Neuronal stem cell (in vitro differentiated cells): Measurements from ENCODE around the gene CLBA1.

Experiments used
- DNase-seq: peaks from one replicate; pipeline ENCODE4 v3.0.0-alpha.2; 2013; ENCODE audit warnings: low spot score
- H2AFZ ChIP-seq: one replicate; pipeline ENCODE4 v1.6.1; 2013; ENCODE audit warnings: mild to moderate bottlenecking, low read length, inconsistent platforms
- H2AK5ac ChIP-seq: 2 replicates; pipeline ENCODE4 v1.6.1; 2013; ENCODE audit warnings: low read depth, mild to moderate bottlenecking, inconsistent platforms, low read length, moderate library complexity, mixed read lengths
- H2BK120ac ChIP-seq: 2 replicates; pipeline ENCODE4 v1.6.1; 2013; ENCODE audit warnings: low read depth, mild to moderate bottlenecking, inconsistent platforms, low read length, moderate library complexity, mixed read lengths
- H2BK12ac ChIP-seq: one replicate; pipeline ENCODE4 v1.6.1; 2013; ENCODE audit warnings: low read length, inconsistent platforms
- H2BK15ac ChIP-seq: 2 replicates; pipeline ENCODE4 v1.6.1; 2013; ENCODE audit warnings: mild to moderate bottlenecking, low read length, inconsistent platforms, mixed read lengths
- H2BK5ac ChIP-seq: one replicate; pipeline ENCODE4 v1.6.1; 2013; ENCODE audit warnings: inconsistent platforms, mild to moderate bottlenecking, low read length, moderate library complexity
- H3K14ac ChIP-seq: one replicate; pipeline ENCODE4 v1.6.1; 2013; ENCODE audit warnings: low read length, inconsistent platforms
- H3K18ac ChIP-seq: 2 replicates; pipeline ENCODE4 v1.6.1; 2013; ENCODE audit warnings: low read length, inconsistent platforms
- H3K23ac ChIP-seq: 2 replicates; pipeline ENCODE4 v1.6.1; 2013; ENCODE audit warnings: low read depth, mild to moderate bottlenecking, mixed read lengths, low read length, inconsistent platforms; ENCODE audit not compliant: poor library complexity
- H3K27ac ChIP-seq: replicated peaks from 3 replicates; pipeline ENCODE4 v1.5.1; 2013; ENCODE audit warnings: low read length, inconsistent platforms
- H3K27me3 ChIP-seq, 3 experiments: 2 replicates each; pipeline ENCODE4 v1.6.1; 2013; ENCODE audit warnings: low read length in 3 of 3, mild to moderate bottlenecking in 2 of 3, inconsistent platforms in 1 of 3, low read depth in 1 of 3, mixed read lengths in 1 of 3, moderate library complexity in 1 of 3; ENCODE audit not compliant: control insufficient read depth in 3 of 3, insufficient read depth in 3 of 3
- H3K36me3 ChIP-seq, 2 donors: replicated peaks in 1 of 2; 2 replicates each; pipeline ENCODE4 v1.6.1; 2013; ENCODE audit warnings: low read length in 2 of 2; ENCODE audit not compliant: control insufficient read depth in 2 of 2, insufficient read depth in 2 of 2
- H3K4ac ChIP-seq: 2 replicates; pipeline ENCODE4 v1.6.1; 2013; ENCODE audit warnings: inconsistent platforms, mild to moderate bottlenecking, low read length, moderate library complexity
- H3K4me1 ChIP-seq, 2 donors: 1 replicate in 1 of 2; 2 replicates in 1 of 2; pipeline ENCODE4 v1.6.1; 2013; ENCODE audit warnings: low read length in 2 of 2, low read depth in 1 of 2; ENCODE audit not compliant: control insufficient read depth in 2 of 2, insufficient read depth in 1 of 2
- H3K4me2 ChIP-seq: one replicate; pipeline ENCODE4 v1.6.1; 2013; ENCODE audit warnings: mild to moderate bottlenecking, low read length, inconsistent platforms; ENCODE audit not compliant: insufficient read depth, poor library complexity, severe bottlenecking
- H3K4me3 ChIP-seq, 2 donors: 2 replicates each; pipeline ENCODE4 v1.5.1; 2013; ENCODE audit warnings: low read length in 2 of 2, mild to moderate bottlenecking in 2 of 2, inconsistent platforms in 1 of 2, moderate library complexity in 1 of 2
- H3K79me1 ChIP-seq: one replicate; pipeline ENCODE4 v1.6.1; 2013; ENCODE audit warnings: low read depth, mild to moderate bottlenecking, inconsistent platforms, low read length, moderate library complexity
- H3K9ac ChIP-seq: one replicate; pipeline ENCODE4 v1.6.1; 2013; ENCODE audit warnings: mild to moderate bottlenecking, low read depth, low read length, inconsistent platforms; ENCODE audit not compliant: poor library complexity
- H3K9me3 ChIP-seq, 2 donors: replicated peaks in 1 of 2; 2 replicates each; pipeline versions ENCODE3 to v1.6.1; 2013; ENCODE audit warnings: low read length in 2 of 2, mild to moderate bottlenecking in 2 of 2, inconsistent platforms in 1 of 2, low read depth in 1 of 2, mixed read lengths in 1 of 2, moderate library complexity in 1 of 2; ENCODE audit not compliant: control insufficient read depth in 2 of 2, insufficient read depth in 1 of 2
- H4K8ac ChIP-seq: one replicate; pipeline ENCODE4 v1.6.1; 2013; ENCODE audit warnings: low read depth, mild to moderate bottlenecking, inconsistent platforms, low read length, moderate library complexity
- H4K91ac ChIP-seq: one replicate; pipeline ENCODE4 v1.6.1; 2013; ENCODE audit warnings: low read length, low read depth, mild to moderate bottlenecking, inconsistent platforms; ENCODE audit not compliant: poor library complexity
- WGBS, 2 donors: extraction: QIAGEN DNeasy Blood & Tissue Kit; methylation state at CpG; one replicate each; pipeline ENCODE4 v1.1.7; 2013; ENCODE audit warnings: missing lambda C conversion rate in 2 of 2, mixed read lengths in 1 of 2; ENCODE audit not compliant: insufficient read length in 2 of 2, insufficient replicate concordance in 1 of 2; ENCODE audit errors: extremely low coverage in 2 of 2; 5-methylcytosine and 5-hydroxymethylcytosine counted together

Gene CLBA1

GRCh38 chr14:105012171-105012985, 26.8 kb downstream of the CLBA1 start:
- Histone ChIP-seq H2BK120ac (no peak overlapping the region), H3K4ac (no peak overlapping the region), H4K91ac (no peak overlapping the region), H3K9me3 (no peaks in the 10 kb centered on the region), H2BK15ac (no peak overlapping the region), H4K8ac (no peak overlapping the region), H3K4me2 (no peak overlapping the region), H2BK5ac (no peak overlapping the region), H2AK5ac (no peak overlapping the region), H3K79me1 (peaks cover 13% of the 10 kb centered on the region), H3K18ac (no peak overlapping the region), H3K27me3 (no peaks in the 10 kb centered on the region), H3K14ac (no peak overlapping the region), H3K23ac (no peak overlapping the region), H3K4me1 (peaks cover 4 to 6% of the 10 kb centered on the region in 2 donors), H3K4me3 (no peak overlapping the region), H3K9ac (no peak overlapping the region), H2BK12ac (no peak overlapping the region), H3K36me3 (peaks cover 33 to 89% of the 10 kb centered on the region in 2 donors), H3K27ac (no peak overlapping the region), H2AFZ (no peak overlapping the region)
- no CpG with 5 or more reads among the region's 23 CpGs for WGBS, 2 donors
- DNase-seq = no peak

- DNase-seq = no peak
- Histone ChIP-seq H3K27ac (no peak overlapping the region), H3K4me3 (no peak overlapping the region), H3K79me1 (peaks cover 13% of the 10 kb centered on the region), H3K4me1 (peaks cover 4 to 6% of the 10 kb centered on the region in 2 donors), H4K91ac (no peak overlapping the region), H3K14ac (no peak overlapping the region), H2AK5ac (no peak overlapping the region), H3K36me3 (peaks cover 27 to 87% of the 10 kb centered on the region in 2 donors), H2AFZ (no peak overlapping the region), H2BK120ac (no peak overlapping the region), H3K4ac (no peak overlapping the region), H2BK5ac (no peak overlapping the region), H3K23ac (no peak overlapping the region), H3K27me3 (no peaks in the 10 kb centered on the region), H2BK15ac (no peak overlapping the region), H2BK12ac (no peak overlapping the region), H3K9me3 (no peaks in the 10 kb centered on the region), H3K4me2 (no peak overlapping the region), H3K9ac (no peak overlapping the region), H3K18ac (no peak overlapping the region), H4K8ac (no peak overlapping the region)
- WGBS, 2 donors = no CpG with 5 or more reads among the region's 8 CpGs
These were observed 27.7 kb downstream of the CLBA1 start for GRCh38 chr14:105013150-105013785.

GRCh38 chr14:105014032-105014431, 28.4 kb downstream of the CLBA1 start:
- Histone ChIP-seq H3K27me3 (no peaks in the 10 kb centered on the region), H2BK15ac (no peak overlapping the region), H3K9ac (no peak overlapping the region), H4K8ac (no peak overlapping the region), H3K9me3 (no peaks in the 10 kb centered on the region), H3K14ac (no peak overlapping the region), H2AFZ (no peak overlapping the region), H3K4me2 (no peak overlapping the region), H3K4me1 (peaks cover 4 to 10% of the 10 kb centered on the region in 2 donors), H3K18ac (no peak overlapping the region), H3K36me3 (peaks cover 30 to 89% of the 10 kb centered on the region in 2 donors), H4K91ac (no peak overlapping the region), H2AK5ac (no peak overlapping the region), H2BK5ac (no peak overlapping the region), H3K27ac (no peak overlapping the region), H3K23ac (no peak overlapping the region), H2BK12ac (no peak overlapping the region), H3K4ac (no peak overlapping the region), H3K79me1 (peaks cover 14% of the 10 kb centered on the region), H2BK120ac (no peak overlapping the region), H3K4me3 (no peak overlapping the region)
- WGBS, 2 donors = no CpG with 5 or more reads among the region's 9 CpGs
- no peak for DNase-seq

GRCh38 chr14:105014631-105015030, 29.0 kb downstream of the CLBA1 start:
- peaks cover 16% of the 10 kb centered on the region for H3K79me1 ChIP-seq

More at GRCh38 chr14:105014631-105015030, 29.0 kb downstream of the CLBA1 start:
- Histone ChIP-seq H3K36me3 (peaks cover 31 to 89% of the 10 kb centered on the region in 2 donors), H2BK120ac (no peak overlapping the region), H2AK5ac (no peak overlapping the region), H2BK15ac (no peak overlapping the region), H4K8ac (no peak overlapping the region), H3K27ac (no peak overlapping the region), H3K14ac (no peak overlapping the region), H3K9ac (no peak overlapping the region), H3K27me3 (no peaks in the 10 kb centered on the region), H3K4me1 (peaks cover 9 to 15% of the 10 kb centered on the region in 2 donors), H3K4me3 (no peak overlapping the region), H2BK12ac (no peak overlapping the region), H3K4me2 (no peak overlapping the region), H3K4ac (no peak overlapping the region), H2BK5ac (no peak overlapping the region), H4K91ac (no peak overlapping the region), H3K9me3 (no peaks in the 10 kb centered on the region), H3K18ac (no peak overlapping the region), H3K23ac (no peak overlapping the region), H2AFZ (no peak overlapping the region)
- no peak for DNase-seq
- no CpG with 5 or more reads among the region's 4 CpGs for WGBS, 2 donors
